T-cell (primary cell): ENCODE results near the gene PIP5K1B. TPM values are rescaled to one million over a fixed set of nuclear protein-coding genes. Genes with fewer than 3 reads are reported as not detected.
A peak's percentile ranks its signal among the peaks of the same experiment; 100 is the strongest.

ENCODE experiments used
- ATAC-seq, 4 experiments: fragments of 200-7000 bp in 3 of 4; fragments of 150-1000 bp in 1 of 4; cut with Tn5 transposase; replicated peaks in 1 of 4; 1 replicate in 3 of 4; 2 replicates in 1 of 4; pipeline ENCODE4 v1.10.0; 2021; ENCODE audit warnings: moderate library complexity in 3 of 4, mild to moderate bottlenecking in 2 of 4, moderate number of reproducible peaks in 1 of 4
- CTCF ChIA-PET, 2 donors: fragments of 300-600 bp; sonication (Branson Sonifier 250); formaldehyde crosslinking; loops; one replicate each; lab custom pipeline; 2022; ENCODE audit warnings: antibody characterized with exemption in 2 of 2; lab: Charles Lee
- POLR2A ChIA-PET, 2 donors: fragments of 300-600 bp; sonication (Branson Sonifier 250); formaldehyde crosslinking; loops; one replicate each; lab custom pipeline; 2022; ENCODE audit warnings: antibody characterized with exemption in 2 of 2; lab: Charles Lee
- DNase-seq, 35 experiments: peaks; one replicate each; pipeline versions ENCODE4 v3.0.0 to v3.0.0-alpha.2; 2013 to 2023
- H3K27ac ChIP-seq: one replicate; pipeline ENCODE4 v1.5.1; 2013; ENCODE audit warnings: low read length
- H3K27me3 ChIP-seq, 2 experiments: replicated peaks in 1 of 2; 1 replicate in 1 of 2; 2 replicates in 1 of 2; pipeline versions ENCODE4 v1.6.1 to v1.7.0; 2013; ENCODE audit warnings: low read length in 1 of 2, mixed read lengths in 1 of 2; ENCODE audit not compliant: control insufficient read depth in 2 of 2, insufficient read depth in 2 of 2; ENCODE audit errors: extremely low read depth in 1 of 2
- H3K36me3 ChIP-seq, 2 donors: 1 replicate in 1 of 2; 2 replicates in 1 of 2; pipeline versions ENCODE4 v1.6.1 to v1.7.0; 2013; ENCODE audit warnings: low read length in 1 of 2; ENCODE audit not compliant: control insufficient read depth in 2 of 2, insufficient read depth in 1 of 2; ENCODE audit errors: extremely low read depth in 1 of 2
- H3K4me1 ChIP-seq, 2 experiments: 1 replicate in 1 of 2; 2 replicates in 1 of 2; pipeline versions ENCODE4 v1.6.1 to v1.7.0; 2013; ENCODE audit warnings: low read length in 2 of 2, mixed read lengths in 1 of 2; ENCODE audit not compliant: insufficient read depth in 2 of 2, control insufficient read depth in 1 of 2; ENCODE audit errors: extremely low read depth in 1 of 2
- H3K4me3 ChIP-seq, 2 donors: 1 replicate in 1 of 2; 2 replicates in 1 of 2; pipeline versions ENCODE4 v1.5.1 to v1.7.0; 2013; ENCODE audit warnings: mild to moderate bottlenecking in 2 of 2, low read length in 1 of 2, moderate library complexity in 1 of 2; ENCODE audit not compliant: control insufficient read depth in 1 of 2; ENCODE audit errors: extremely low read depth in 1 of 2
- H3K9me3 ChIP-seq: 2 replicates; pipeline ENCODE4 v1.7.0; 2013
- H3K27ac Mint-ChIP-seq, 2 donors: one replicate each; pipeline ENCODE4 v1.8.0; 2020 to 2021; ENCODE audit warnings: mild to moderate bottlenecking in 2 of 2, mixed read lengths in 2 of 2
- H3K27me3 Mint-ChIP-seq, 2 donors: one replicate each; pipeline ENCODE4 v1.8.0; 2021 to 2022; ENCODE audit warnings: mixed read lengths in 2 of 2
- H3K36me3 Mint-ChIP-seq: one replicate; pipeline ENCODE4 v1.8.0; 2021; ENCODE audit warnings: mixed read lengths
- H3K4me1 Mint-ChIP-seq, 3 donors: one replicate each; pipeline ENCODE4 v1.8.0; 2020 to 2022; ENCODE audit warnings: mixed read lengths in 3 of 3, mild to moderate bottlenecking in 1 of 3
- H3K4me3 Mint-ChIP-seq, 3 donors: one replicate each; pipeline ENCODE4 v1.8.0; 2020 to 2022; ENCODE audit warnings: mild to moderate bottlenecking in 3 of 3, mixed read lengths in 3 of 3, moderate library complexity in 3 of 3
- H3K9me3 Mint-ChIP-seq, 3 donors: one replicate each; pipeline ENCODE4 v1.8.0; 2020 to 2022; ENCODE audit warnings: mixed read lengths in 3 of 3
- WGBS: methylation state at CpG from one replicate; pipeline ENCODE4 v1.1.5; 2013; ENCODE audit warnings: missing lambda C conversion rate; ENCODE audit not compliant: insufficient coverage; 5-methylcytosine and 5-hydroxymethylcytosine counted together
- total RNA-seq, 35 experiments: library from RNA in 6 of 35; stranded (reverse) in 6 of 35; fragments of 120-200 nt in 1 of 35; gene quantifications; one replicate each; pipeline versions ENCODE4 v1.2.1 to v1.2.4 and lab custom pipeline; 2013 to 2026

PIP5K1B gene
- total RNA-seq, 5 donors from 2014 or later (not counting 1 experiment from before 2014, with no cell fraction given), result 0.29 to 1.8 (median 0.95) TPM

DNA sequence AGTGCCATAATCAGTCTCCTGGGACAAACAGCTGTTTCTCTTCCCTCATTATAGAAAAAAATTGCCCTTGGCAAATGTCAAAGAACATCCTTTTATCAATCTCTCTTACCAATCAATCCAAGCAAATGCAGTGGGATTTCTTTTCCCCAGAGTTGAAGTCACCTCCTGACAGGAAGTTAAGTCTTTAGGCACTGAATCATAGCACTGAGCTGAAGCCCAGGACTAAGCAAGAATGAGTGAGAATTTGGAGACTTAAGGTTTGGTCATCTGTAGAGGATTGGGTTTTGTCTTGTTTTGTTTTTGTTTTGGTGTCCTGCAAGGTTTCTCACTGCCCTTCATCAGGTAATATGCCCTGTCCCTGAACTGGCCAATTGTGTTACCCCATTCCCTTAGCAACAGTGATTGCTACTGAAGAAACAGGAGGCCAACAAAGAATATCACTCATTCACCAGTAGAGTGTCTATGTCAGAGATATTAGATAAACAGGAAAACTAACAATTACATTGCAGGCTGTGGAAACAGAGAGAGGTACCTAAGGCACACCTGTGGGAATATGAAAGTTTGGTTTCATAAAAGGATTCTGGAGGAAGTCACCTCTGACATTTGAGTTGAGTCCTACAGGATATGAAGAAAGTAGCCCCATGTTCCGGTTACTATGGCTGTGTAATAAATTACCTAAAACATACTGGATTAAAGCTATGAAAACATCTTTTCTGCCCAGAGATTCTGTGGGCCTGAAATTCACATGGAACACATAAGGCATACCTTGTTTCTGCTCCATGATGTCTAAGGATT, 326.0 kb downstream of the PIP5K1B start:
- H3K4me1 ChIP-seq, result peaks cover 18 to 33% of the 10 kb centered on the region in 2 experiments
- H3K27ac Mint-ChIP-seq, result peak overlapping the region; percentile 7 to 76
- peak overlapping the region; percentile 1 for H3K27ac ChIP-seq
- H3K4me1 Mint-ChIP-seq, result peaks cover 46 to 56% (median 50%) of the 10 kb centered on the region in 3 donors
- H3K9me3 Mint-ChIP-seq, result peaks cover 4 to 5% (median 5%) of the 10 kb centered on the region in 3 donors
- DNase-seq (no peak), ATAC-seq (no peak)
- no peaks in the 10 kb centered on the region for H3K27me3 ChIP-seq
- H3K4me3 Mint-ChIP-seq, result no peak overlapping the region
- H3K36me3 ChIP-seq, result no peaks in the 10 kb centered on the region
- ChIA-PET POLR2A (no interaction called here), CTCF (interaction anchor here in 1 of 2 donors (0.5 kb wide), 1 partner anchor 244 kb away, joined by 7 read pairs; no protein-coding TSS in a partner anchor)
- H3K36me3 Mint-ChIP-seq, result no peaks in the 10 kb centered on the region
- H3K27me3 Mint-ChIP-seq, result no peaks in the 10 kb centered on the region
- no CpG with 5 or more reads among the region's 1 CpG for WGBS
- no peak overlapping the region for H3K4me3 ChIP-seq
- H3K9me3 ChIP-seq, result no peaks in the 10 kb centered on the region

DNA sequence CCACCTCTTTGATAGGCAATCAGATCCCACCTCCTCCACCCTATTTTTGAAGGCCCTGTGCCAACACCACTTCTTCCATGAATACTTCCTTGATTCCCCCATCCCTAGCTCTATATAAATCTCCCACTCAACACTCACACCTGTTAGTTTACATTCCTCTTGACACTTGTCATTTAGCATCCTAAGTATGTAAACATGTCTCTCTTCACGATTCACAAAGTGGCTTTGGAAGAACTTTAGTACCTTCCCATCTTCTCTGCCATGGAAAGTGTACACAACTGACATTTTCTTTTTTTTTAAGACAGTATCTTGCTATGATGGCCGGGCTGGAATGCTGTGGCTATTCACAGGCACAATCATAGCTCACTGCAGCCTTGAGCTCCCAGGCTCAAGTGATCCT, 329.0 kb downstream of the PIP5K1B start:
- H3K27me3 Mint-ChIP-seq, result no peaks in the 10 kb centered on the region
- no peak overlapping the region for H3K4me3 ChIP-seq
- H3K9me3 ChIP-seq, result no peaks in the 10 kb centered on the region
- CTCF ChIA-PET, result interaction anchor here in 1 of 2 donors (0.6 to 2.1 kb wide), 3 partner anchors 19 to 253 kb away, joined by 3 to 5 read pairs (median 4); a partner anchor contains a TSS
- H3K27ac ChIP-seq, result no peak overlapping the region
- H3K4me1 Mint-ChIP-seq, result peaks cover 38 to 47% (median 40%) of the 10 kb centered on the region in 3 donors
- H3K36me3 Mint-ChIP-seq, result no peaks in the 10 kb centered on the region
- peak overlapping the region in 1 of 2 donors; percentile 1 for H3K27ac Mint-ChIP-seq
- H3K27me3 ChIP-seq, result no peaks in the 10 kb centered on the region
- no peak for DNase-seq
- H3K9me3 Mint-ChIP-seq, result peaks cover 4 to 5% (median 5%) of the 10 kb centered on the region in 3 donors
- POLR2A ChIA-PET, result no interaction called here
- H3K4me1 ChIP-seq, result peaks cover 9 to 21% of the 10 kb centered on the region in 2 experiments
- 80% methylated on average over 2 of the region's 2 CpGs for WGBS
- no peak for ATAC-seq
- no peaks in the 10 kb centered on the region for H3K36me3 ChIP-seq
- no peak overlapping the region for H3K4me3 Mint-ChIP-seq

DNA sequence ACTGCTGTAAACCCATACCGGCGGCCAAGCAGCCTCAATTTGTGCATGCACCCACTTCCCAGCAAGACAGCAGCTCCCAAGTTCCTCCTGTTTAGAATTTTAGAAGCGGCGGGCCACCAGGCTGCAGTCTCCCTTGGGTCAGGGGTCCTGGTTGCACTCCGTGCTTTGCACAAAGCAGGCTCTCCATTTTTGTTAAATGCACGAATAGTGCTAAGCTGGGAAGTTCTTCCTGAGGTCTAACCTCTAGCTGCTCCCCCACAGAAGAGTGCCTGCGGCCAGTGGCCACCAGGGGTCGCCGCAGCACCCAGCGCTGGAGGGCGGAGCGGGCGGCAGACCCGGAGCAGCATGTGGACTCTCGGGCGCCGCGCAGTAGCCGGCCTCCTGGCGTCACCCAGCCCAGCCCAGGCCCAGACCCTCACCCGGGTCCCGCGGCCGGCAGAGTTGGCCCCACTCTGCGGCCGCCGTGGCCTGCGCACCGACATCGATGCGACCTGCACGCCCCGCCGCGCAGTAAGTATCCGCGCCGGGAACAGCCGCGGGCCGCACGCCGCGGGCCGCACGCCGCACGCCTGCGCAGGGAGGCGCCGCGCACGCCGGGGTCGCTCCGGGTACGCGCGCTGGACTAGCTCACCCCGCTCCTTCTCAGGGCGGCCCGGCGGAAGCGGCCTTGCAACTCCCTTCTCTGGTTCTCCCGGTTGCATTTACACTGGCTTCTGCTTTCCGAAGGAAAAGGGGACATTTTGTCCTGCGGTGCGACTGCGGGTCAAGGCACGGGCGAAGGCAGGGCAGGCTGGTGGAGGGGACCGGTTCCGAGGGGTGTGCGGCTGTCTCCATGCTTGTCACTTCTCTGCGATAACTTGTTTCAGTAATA, 330.6 kb downstream of the PIP5K1B start, which contains the start of gene FXN:
FXN (plus strand) TSS at position 315 of the 871 bp plus-strand sequence; CDS start at position 346, 31 bp downstream.
- no peaks in the 10 kb centered on the region for H3K27me3 Mint-ChIP-seq
- no peaks in the 10 kb centered on the region for H3K9me3 Mint-ChIP-seq
- H3K9me3 ChIP-seq, result no peaks in the 10 kb centered on the region
- peak within 1 kb of the TSS; percentile 47 for H3K27ac ChIP-seq
- H3K4me1 Mint-ChIP-seq, result peaks cover 24 to 33% (median 26%) of the 10 kb centered on the region in 3 donors
- ChIA-PET CTCF (interaction anchor here (0.6 to 2.1 kb wide), 12 partner anchors 9 to 456 kb away, joined by 3 to 9 read pairs (median 4); a partner anchor contains a TSS), POLR2A (interaction anchor here in 1 of 2 donors (0.6 kb wide), 1 partner anchor 83 kb away, joined by 3 read pairs; no protein-coding TSS in a partner anchor)
- no peaks in the 10 kb centered on the region for H3K27me3 ChIP-seq
- no peaks in the 10 kb centered on the region for H3K36me3 ChIP-seq
- H3K36me3 Mint-ChIP-seq, result peaks cover 3% of the 10 kb centered on the region
- DNase-seq (peak; percentile 43 to 87 (median 74)), ATAC-seq (peak; percentile 89 to 95 (median 94))
- WGBS, result under 1% methylated on average over 68 of the region's 75 CpGs
- H3K4me3 ChIP-seq, result peak within 1 kb of the TSS; percentile 52 to 94
- peak within 1 kb of the TSS; percentile 85 to 91 for H3K27ac Mint-ChIP-seq
- H3K4me1 ChIP-seq, result peaks cover 5 to 15% of the 10 kb centered on the region in 2 experiments
- peak within 1 kb of the TSS; percentile 89 to 92 (median 91) for H3K4me3 Mint-ChIP-seq

DNA sequence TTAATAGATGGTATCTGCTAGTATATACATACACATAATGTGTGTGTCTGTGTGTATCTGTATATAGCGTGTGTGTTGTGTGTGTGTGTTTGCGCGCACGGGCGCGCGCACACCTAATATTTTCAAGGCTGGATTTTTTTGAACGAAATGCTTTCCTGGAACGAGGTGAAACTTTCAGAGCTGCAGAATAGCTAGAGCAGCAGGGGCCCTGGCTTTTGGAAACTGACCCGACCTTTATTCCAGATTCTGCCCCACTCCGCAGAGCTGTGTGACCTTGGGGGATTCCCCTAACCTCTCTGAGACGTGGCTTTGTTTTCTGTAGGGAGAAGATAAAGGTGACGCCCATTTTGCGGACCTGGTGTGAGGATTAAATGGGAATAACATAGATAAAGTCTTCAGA, 331.3 kb downstream of the PIP5K1B start:
- Mint-ChIP-seq H3K4me1 (peaks cover 24 to 30% (median 24%) of the 10 kb centered on the region in 3 donors), H3K27ac (peak overlapping the region; percentile 85 to 91), H3K36me3 (peaks cover 6% of the 10 kb centered on the region), H3K27me3 (no peaks in the 10 kb centered on the region), H3K9me3 (no peaks in the 10 kb centered on the region), H3K4me3 (peak overlapping the region; percentile 89 to 92 (median 91))
- POLR2A ChIA-PET, result interaction anchor here in 1 of 2 donors (0.6 kb wide), 1 partner anchor 84 kb away, joined by 3 read pairs; no protein-coding TSS in a partner anchor
- WGBS, result 0% methylated on average over 1 of the region's 14 CpGs
- H3K27ac ChIP-seq, result peak overlapping the region; percentile 36
- peak overlapping the region; percentile 52 to 94 for H3K4me3 ChIP-seq
- ATAC-seq, result peak; percentile 8 to 37 (median 13)
- peak in 9 of 35 experiments; percentile 1 to 58 (median 8) for DNase-seq
- no peaks in the 10 kb centered on the region for H3K9me3 ChIP-seq
- CTCF ChIA-PET, result interaction anchor here (0.6 to 2.1 kb wide), 9 partner anchors 9 to 457 kb away, joined by 3 to 9 read pairs (median 4); a partner anchor contains a TSS
- no peaks in the 10 kb centered on the region for H3K27me3 ChIP-seq
- H3K4me1 ChIP-seq, result peaks cover 5 to 15% of the 10 kb centered on the region in 2 experiments
- peaks cover 0 to 4% of the 10 kb centered on the region in 2 donors for H3K36me3 ChIP-seq

DNA sequence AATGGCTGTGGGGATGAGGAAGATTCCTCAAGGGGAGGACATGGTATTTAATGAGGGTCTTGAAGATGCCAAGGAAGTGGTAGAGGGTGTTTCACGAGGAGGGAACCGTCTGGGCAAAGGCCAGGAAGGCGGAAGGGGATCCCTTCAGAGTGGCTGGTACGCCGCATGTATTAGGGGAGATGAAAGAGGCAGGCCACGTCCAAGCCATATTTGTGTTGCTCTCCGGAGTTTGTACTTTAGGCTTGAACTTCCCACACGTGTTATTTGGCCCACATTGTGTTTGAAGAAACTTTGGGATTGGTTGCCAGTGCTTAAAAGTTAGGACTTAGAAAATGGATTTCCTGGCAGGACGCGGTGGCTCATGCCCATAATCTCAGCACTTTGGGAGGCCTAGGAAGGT, 331.8 kb downstream of the PIP5K1B start:
- Mint-ChIP-seq H3K27ac (peak overlapping the region; percentile 85 to 91), H3K4me3 (peak overlapping the region; percentile 89 to 92 (median 91)), H3K36me3 (peaks cover 6% of the 10 kb centered on the region), H3K9me3 (no peaks in the 10 kb centered on the region), H3K27me3 (no peaks in the 10 kb centered on the region), H3K4me1 (peaks cover 23 to 30% (median 24%) of the 10 kb centered on the region in 3 donors)
- no peaks in the 10 kb centered on the region for H3K9me3 ChIP-seq
- H3K27me3 ChIP-seq, result no peaks in the 10 kb centered on the region
- H3K4me1 ChIP-seq, result peaks cover 5 to 15% of the 10 kb centered on the region in 2 experiments
- peak overlapping the region; percentile 36 for H3K27ac ChIP-seq
- DNase-seq (no peak), ATAC-seq (no peak)
- ChIA-PET POLR2A (no interaction called here), CTCF (interaction anchor here in 1 of 2 donors (2.1 kb wide), 1 partner anchor 257 kb away, joined by 6 read pairs; a partner anchor contains a TSS)
- peaks cover 0 to 4% of the 10 kb centered on the region in 2 donors for H3K36me3 ChIP-seq
- 77% methylated on average over 6 of the region's 10 CpGs for WGBS
- H3K4me3 ChIP-seq, result peak overlapping the region; percentile 52 to 94
